Smooth muscle cell (in vitro differentiated cells): ENCODE data around the gene SNX8. TPM values are rescaled to one million over a fixed set of nuclear protein-coding genes. Genes with fewer than 3 reads are reported as not detected.

Experiments used
- DNase-seq: peaks from one replicate; lab custom pipeline; 2025; ENCODE audit not compliant: unreplicated experiment; lab: John Stamatoyannopoulos, UW
- H2AFZ ChIP-seq: fragments of 200-600 bp; sonication (generic); 2 replicates; pipeline ENCODE4 v1.6.0; 2016; ENCODE audit warnings: antibody characterized with exemption, low read depth, mild to moderate bottlenecking
- H3F3A ChIP-seq: fragments of 200-600 bp; sonication (generic); 2 replicates; pipeline ENCODE4 v1.6.0; 2017; ENCODE audit warnings: antibody characterized with exemption, low read depth
- H3K27ac ChIP-seq: fragments of 200-600 bp; sonication (generic); 2 replicates; pipeline ENCODE4 v1.5.1; 2016; ENCODE audit warnings: low read depth, mild to moderate bottlenecking
- H3K27me3 ChIP-seq: fragments of 200-600 bp; sonication (generic); 2 replicates; pipeline ENCODE4 v1.6.1; 2016; ENCODE audit warnings: low read depth, mild to moderate bottlenecking
- H3K36me3 ChIP-seq: fragments of 200-600 bp; sonication (generic); 2 replicates; pipeline ENCODE4 v1.5.1; 2016; ENCODE audit warnings: low read depth
- H3K4me1 ChIP-seq: fragments of 200-600 bp; sonication (generic); 2 replicates; pipeline ENCODE4 v1.5.1; 2016; ENCODE audit warnings: low read depth
- H3K4me2 ChIP-seq: fragments of 200-600 bp; sonication (generic); 2 replicates; pipeline ENCODE4 v1.6.0; 2016; ENCODE audit warnings: mild to moderate bottlenecking
- H3K4me3 ChIP-seq: fragments of 200-600 bp; sonication (generic); 2 replicates; pipeline ENCODE4 v1.5.1; 2016; ENCODE audit warnings: mild to moderate bottlenecking
- H3K79me2 ChIP-seq: fragments of 200-600 bp; sonication (generic); 2 replicates; pipeline ENCODE4 v1.6.0; 2016; ENCODE audit warnings: low read depth, mild to moderate bottlenecking
- H3K9ac ChIP-seq: fragments of 200-600 bp; sonication (generic); 2 replicates; pipeline ENCODE4 v1.6.0; 2016; ENCODE audit warnings: low read depth
- H3K9me3 ChIP-seq: fragments of 200-600 bp; sonication (generic); replicated peaks from 2 replicates; pipeline ENCODE4 v1.5.1; 2016; ENCODE audit warnings: low read depth
- H4K20me1 ChIP-seq: fragments of 200-600 bp; sonication (generic); 2 replicates; pipeline ENCODE4 v1.6.0; 2016; ENCODE audit warnings: low read depth
- CTCF ChIP-seq: fragments of 200-600 bp; sonication (generic); IDR thresholded peaks from 2 replicates; pipeline ENCODE4 v1.5.1; 2017; ENCODE audit warnings: borderline replicate concordance, mild to moderate bottlenecking, antibody characterized with exemption; ENCODE audit not compliant: insufficient read depth, poor library complexity, severe bottlenecking
- WGBS: methylation state at CpG from one replicate; pipeline ENCODE4 v1.1.7; 2016; ENCODE audit warnings: low lambda C conversion rate; 5-methylcytosine and 5-hydroxymethylcytosine counted together
- polyA plus RNA-seq: library from polyadenylated mRNA; unstranded; fragments of >200 nt; fragmentation: Nextera tagmentation; extraction: Ambion mirVana; gene quantifications from 2 replicates; pipeline ENCODE4 v1.2.1, GENCODE V29; 2016
- total RNA-seq: library from RNA; depleted of rRNA; stranded (reverse); fragments of >200 nt; gene quantifications from 2 replicates; pipeline ENCODE4 v1.2.3, GENCODE V29; 2014

Gene SNX8
- total and polyA plus RNA-seq, 2 experiments from 2014 or later, result 46.9 to 49.9 TPM

- 83% methylated on average over 4 of the region's 4 CpGs for WGBS
Observed at GRCh38 chr7:2224934-2225333, 89.3 kb downstream of the SNX8 start.

GRCh38 chr7:2224491-2224928 is 89.7 kb downstream of the SNX8 start:
- DNase-seq, result no peak
- no peak overlapping the region for H3K4me2 ChIP-seq
- 94% methylated on average over 13 of the region's 13 CpGs for WGBS
- no peak overlapping the region for H3K4me3 ChIP-seq
- H3K27ac ChIP-seq, result no peak overlapping the region
- no peak overlapping the region for H3K9ac ChIP-seq
- peaks cover 25% of the 10 kb centered on the region for H4K20me1 ChIP-seq
- H3K4me1 ChIP-seq, result no peaks in the 10 kb centered on the region
- no peak for TF ChIP-seq CTCF
- no peaks in the 10 kb centered on the region for H3K27me3 ChIP-seq
- H3K36me3 ChIP-seq, result no peaks in the 10 kb centered on the region
- H3F3A ChIP-seq, result no peaks in the 10 kb centered on the region
- no peak overlapping the region for H2AFZ ChIP-seq
- H3K79me2 ChIP-seq, result peaks cover 10% of the 10 kb centered on the region
- H3K9me3 ChIP-seq, result no peaks in the 10 kb centered on the region

More at GRCh38 chr7:2224934-2225333, 89.3 kb downstream of the SNX8 start:
- Histone ChIP-seq H3K4me2 (no peak overlapping the region), H3K79me2 (peaks cover 14% of the 10 kb centered on the region), H2AFZ (no peak overlapping the region), H3K27ac (no peak overlapping the region), H3K9ac (no peak overlapping the region), H3K4me3 (no peak overlapping the region), H3K27me3 (no peaks in the 10 kb centered on the region), H3F3A (no peaks in the 10 kb centered on the region), H3K36me3 (no peaks in the 10 kb centered on the region), H3K9me3 (no peaks in the 10 kb centered on the region), H4K20me1 (peaks cover 21% of the 10 kb centered on the region), H3K4me1 (no peaks in the 10 kb centered on the region)
- DNase-seq, result no peak
- no peak for TF ChIP-seq CTCF

GRCh38 chr7:2223321-2223720 is 90.9 kb downstream of the SNX8 start:
- no peak overlapping the region for H3K4me3 ChIP-seq
- no peaks in the 10 kb centered on the region for H3F3A ChIP-seq
- no peaks in the 10 kb centered on the region for H3K36me3 ChIP-seq
- WGBS, result 95% methylated on average over 17 of the region's 17 CpGs
- no peaks in the 10 kb centered on the region for H3K9me3 ChIP-seq
- H4K20me1 ChIP-seq, result peaks cover 25% of the 10 kb centered on the region
- H3K27me3 ChIP-seq, result no peaks in the 10 kb centered on the region
- H3K4me2 ChIP-seq, result no peak overlapping the region
- H2AFZ ChIP-seq, result no peak overlapping the region
- no peaks in the 10 kb centered on the region for H3K4me1 ChIP-seq
- H3K79me2 ChIP-seq, result peaks cover under 1% of the 10 kb centered on the region
- no peak for DNase-seq
- no peak overlapping the region for H3K27ac ChIP-seq
- no peak for TF ChIP-seq CTCF
- no peak overlapping the region for H3K9ac ChIP-seq

- Histone ChIP-seq H3K27me3 (no peaks in the 10 kb centered on the region), H3K36me3 (no peaks in the 10 kb centered on the region)
- 97% methylated on average over 22 of the region's 22 CpGs for WGBS
Observed at GRCh38 chr7:2222516-2222915, 91.7 kb downstream of the SNX8 start.

More at GRCh38 chr7:2222516-2222915, 91.7 kb downstream of the SNX8 start:
- no peak for DNase-seq
- no peaks in the 10 kb centered on the region for H3K9me3 ChIP-seq
- no peak overlapping the region for H3K4me3 ChIP-seq
- H3K9ac ChIP-seq, result no peak overlapping the region
- no peaks in the 10 kb centered on the region for H3F3A ChIP-seq
- H3K4me2 ChIP-seq, result no peak overlapping the region
- no peak for TF ChIP-seq CTCF
- no peaks in the 10 kb centered on the region for H3K4me1 ChIP-seq
- H4K20me1 ChIP-seq, result peaks cover 25% of the 10 kb centered on the region
- H2AFZ ChIP-seq, result no peak overlapping the region
- H3K27ac ChIP-seq, result no peak overlapping the region
- no peaks in the 10 kb centered on the region for H3K79me2 ChIP-seq
